HepG2 (cell line): ENCODE results near the gene EMC9. TPM values are rescaled to one million over a fixed set of nuclear protein-coding genes. Genes with fewer than 3 reads are reported as not detected.
A peak's percentile ranks its signal among the peaks of the same experiment; 100 is the strongest.

Experiments
- BCL6 ChIP-seq: IDR thresholded peaks from 2 replicates; pipeline ENCODE4 v1.6.1; 2016; ENCODE audit warnings: missing genetic modification reagents, missing compliant biosample characterization
- FOXJ3 ChIP-seq: sonication (generic); formaldehyde crosslinking; IDR thresholded peaks from 2 replicates; pipeline ENCODE4 v1.4.0; 2020; ENCODE audit warnings: missing genetic modification reagents, mild to moderate bottlenecking, borderline replicate concordance
- HIC2 ChIP-seq: sonication (generic); formaldehyde crosslinking; IDR thresholded peaks from 2 replicates; pipeline ENCODE4 v1.9.0; 2022; ENCODE audit warnings: low read depth, missing genetic modification reagents
- NFIC ChIP-seq: IDR thresholded peaks from 2 replicates; pipeline ENCODE4 v1.6.1; 2012; ENCODE audit warnings: mild to moderate bottlenecking, low read length, inconsistent platforms
- TEAD2 ChIP-seq: sonication (generic); formaldehyde crosslinking; IDR thresholded peaks from 2 replicates; pipeline ENCODE4 v1.9.0; 2021; ENCODE audit warnings: missing genetic modification reagents
- TIGD3 ChIP-seq: sonication (generic); formaldehyde crosslinking; IDR thresholded peaks from 2 replicates; pipeline ENCODE4 v1.5.1; 2020; ENCODE audit warnings: mild to moderate bottlenecking, missing genetic modification reagents, borderline replicate concordance
- ZC3H4 ChIP-seq: sonication (generic); formaldehyde crosslinking; IDR thresholded peaks from 2 replicates; pipeline ENCODE4 v1.4.0; 2020; ENCODE audit warnings: missing genetic modification reagents, borderline replicate concordance
- ZNF281 ChIP-seq: sonication (generic); formaldehyde crosslinking; IDR thresholded peaks from 2 replicates; pipeline ENCODE4 v1.4.0; 2020; ENCODE audit warnings: missing genetic modification reagents, borderline replicate concordance
- ZNF710 ChIP-seq: sonication (generic); formaldehyde crosslinking; IDR thresholded peaks from 2 replicates; pipeline ENCODE4 v1.5.0; 2020; ENCODE audit warnings: mild to moderate bottlenecking, missing genetic modification reagents, borderline replicate concordance
- ZNF768 ChIP-seq: sonication (generic); formaldehyde crosslinking; IDR thresholded peaks from 2 replicates; pipeline ENCODE4 v1.4.0; 2020; ENCODE audit warnings: missing genetic modification reagents
- ZNF775 ChIP-seq: sonication (generic); formaldehyde crosslinking; IDR thresholded peaks from 2 replicates; pipeline ENCODE4 v1.4.0; 2020; ENCODE audit warnings: missing genetic modification reagents, mild to moderate bottlenecking, moderate library complexity, borderline replicate concordance
- ZNF816 ChIP-seq: sonication (generic); formaldehyde crosslinking; IDR thresholded peaks from 2 replicates; pipeline ENCODE4 v1.8.0; 2022; ENCODE audit warnings: missing genetic modification reagents, mild to moderate bottlenecking, borderline replicate concordance
- polyA plus RNA-seq, 8 experiments: library from polyadenylated mRNA; depleted of rRNA in 3 of 8; stranded (reverse) in 7 of 8; unstranded in 1 of 8; fragments of >200 nt; fragmentation: Illumina TruSeq in 4 of 8; extraction: Trizol in 4 of 8; gene quantifications; 2 replicates each; pipeline versions ENCODE4 v1.2.1 to v1.2.3, GENCODE V29; 2011 to 2016; ENCODE audit warnings: low read depth in 4 of 8, missing spikeins in 1 of 8, mixed read lengths in 1 of 8; ENCODE audit not compliant: insufficient read depth in 1 of 8
- total RNA-seq, 5 experiments: library from RNA; depleted of rRNA; stranded (reverse); fragments of >200 nt; fragmentation: Illumina TruSeq; extraction: Trizol; gene quantifications; 2 replicates each; pipeline ENCODE4 v1.2.3, GENCODE V29; 2016; ENCODE audit warnings: low read depth in 1 of 5
- TF ChIP-seq, protein P1 (sequence below): sonication (generic); formaldehyde crosslinking; IDR thresholded peaks from 2 replicates; pipeline ENCODE4 v1.5.1; 2020; ENCODE audit warnings: missing genetic modification reagents, mild to moderate bottlenecking, borderline replicate concordance
- TF ChIP-seq, protein P2 (sequence below): sonication (generic); formaldehyde crosslinking; IDR thresholded peaks from 2 replicates; pipeline ENCODE4 v1.5.0; 2020; ENCODE audit warnings: mild to moderate bottlenecking, missing genetic modification reagents, moderate library complexity

Gene EMC9
- total and polyA plus RNA-seq, 2 of the 13 experiments (the other 11 are each of a cell fraction or from before 2014, with no cell fraction given): 60.5 to 78.7 TPM

- TF ChIP-seq, protein P1, sequence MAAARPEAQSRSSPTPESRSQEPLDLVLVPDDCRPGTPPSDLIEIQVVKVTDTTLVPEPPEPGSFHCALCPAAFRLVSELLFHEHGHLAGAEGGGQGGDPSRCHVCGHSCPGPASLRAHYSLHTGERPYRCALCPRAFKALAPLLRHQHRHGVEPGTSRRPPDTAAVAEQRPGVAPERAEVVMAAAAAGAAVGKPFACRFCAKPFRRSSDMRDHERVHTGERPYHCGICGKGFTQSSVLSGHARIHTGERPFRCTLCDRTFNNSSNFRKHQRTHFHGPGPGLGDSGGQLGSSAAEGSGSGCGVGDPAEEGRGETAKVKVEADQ (CRISPR knock-in tag): no peak
- no peak for TF ChIP-seq BCL6 (CRISPR knock-in tag)
- no peak for TF ChIP-seq TEAD2 (CRISPR knock-in tag)
- peak; percentile 80; the same call in 1 of the 2 replicates for TF ChIP-seq ZC3H4
- no peak for TF ChIP-seq ZNF710 (CRISPR knock-in tag)
- TF ChIP-seq ZNF816: no peak
- TF ChIP-seq, protein P2, sequence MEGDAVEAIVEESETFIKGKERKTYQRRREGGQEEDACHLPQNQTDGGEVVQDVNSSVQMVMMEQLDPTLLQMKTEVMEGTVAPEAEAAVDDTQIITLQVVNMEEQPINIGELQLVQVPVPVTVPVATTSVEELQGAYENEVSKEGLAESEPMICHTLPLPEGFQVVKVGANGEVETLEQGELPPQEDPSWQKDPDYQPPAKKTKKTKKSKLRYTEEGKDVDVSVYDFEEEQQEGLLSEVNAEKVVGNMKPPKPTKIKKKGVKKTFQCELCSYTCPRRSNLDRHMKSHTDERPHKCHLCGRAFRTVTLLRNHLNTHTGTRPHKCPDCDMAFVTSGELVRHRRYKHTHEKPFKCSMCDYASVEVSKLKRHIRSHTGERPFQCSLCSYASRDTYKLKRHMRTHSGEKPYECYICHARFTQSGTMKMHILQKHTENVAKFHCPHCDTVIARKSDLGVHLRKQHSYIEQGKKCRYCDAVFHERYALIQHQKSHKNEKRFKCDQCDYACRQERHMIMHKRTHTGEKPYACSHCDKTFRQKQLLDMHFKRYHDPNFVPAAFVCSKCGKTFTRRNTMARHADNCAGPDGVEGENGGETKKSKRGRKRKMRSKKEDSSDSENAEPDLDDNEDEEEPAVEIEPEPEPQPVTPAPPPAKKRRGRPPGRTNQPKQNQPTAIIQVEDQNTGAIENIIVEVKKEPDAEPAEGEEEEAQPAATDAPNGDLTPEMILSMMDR (CRISPR knock-in tag): no peak
- no peak for TF ChIP-seq TIGD3
- no peak for TF ChIP-seq FOXJ3
- peak; percentile 14; the same call in 1 of the 2 replicates for TF ChIP-seq ZNF768 (CRISPR knock-in tag)
- TF ChIP-seq NFIC: no peak
- TF ChIP-seq ZNF775 (CRISPR knock-in tag): no peak; the same call in 1 of the 2 replicates
- 0 out of 2 replicates have a peak, but pooled peaks have one; percentile 5 for TF ChIP-seq ZNF281 (CRISPR knock-in tag)
- TF ChIP-seq HIC2 (CRISPR knock-in tag): no peak; the same call in 1 of the 2 replicates
These were observed 48.0 kb downstream of the EMC9 start (continued) for GRCh38 chr14:24093207-24093900.
